ENCODE results near the gene APOA5.

GRCh38 chr11:116776522-116776984 is 15.1 kb downstream of the APOA5 start:
- TF ChIP-seq CTCF (IDR thresholded peaks at IDR 0.05) (no peak), POLR2A (IDR thresholded peaks at IDR 0.05) (no peak)

Measured in vagina (tissue), 2 donors.